IPS DF 6.9 (cell line): ENCODE results near the gene RPP25.

Experiments used
- DNase-seq: peaks from one replicate; pipeline ENCODE4 v3.0.0-alpha.2; 2013; ENCODE audit warnings: low read depth, low spot score
- H3K27ac ChIP-seq: one replicate; pipeline ENCODE4 v1.5.1; 2013; ENCODE audit warnings: low read length, control low read depth
- H3K27me3 ChIP-seq: 2 replicates; pipeline ENCODE4 v1.6.1; 2013; ENCODE audit warnings: mild to moderate bottlenecking, low read length; ENCODE audit not compliant: control insufficient read depth, insufficient read depth
- H3K36me3 ChIP-seq: 2 replicates; pipeline ENCODE4 v1.6.1; 2013; ENCODE audit warnings: low read length; ENCODE audit not compliant: control insufficient read depth, insufficient read depth
- H3K4me1 ChIP-seq: 2 replicates; pipeline ENCODE4 v1.6.1; 2013; ENCODE audit warnings: low read length; ENCODE audit not compliant: control insufficient read depth, insufficient read depth
- H3K4me3 ChIP-seq: 2 replicates; pipeline ENCODE4 v1.5.1; 2013; ENCODE audit warnings: mild to moderate bottlenecking, low read length
- H3K9me3 ChIP-seq: 2 replicates; pipeline ENCODE4 v1.6.1; 2013; ENCODE audit warnings: low read length, inconsistent platforms; ENCODE audit not compliant: control insufficient read depth, insufficient read depth
- WGBS: extraction: QIAGEN DNeasy Blood & Tissue Kit; methylation state at CpG from one replicate; pipeline ENCODE4 v1.1.7; 2013; ENCODE audit warnings: mixed read lengths, missing lambda C conversion rate; ENCODE audit not compliant: insufficient read length, insufficient coverage; 5-methylcytosine and 5-hydroxymethylcytosine counted together

Gene RPP25, protein sequence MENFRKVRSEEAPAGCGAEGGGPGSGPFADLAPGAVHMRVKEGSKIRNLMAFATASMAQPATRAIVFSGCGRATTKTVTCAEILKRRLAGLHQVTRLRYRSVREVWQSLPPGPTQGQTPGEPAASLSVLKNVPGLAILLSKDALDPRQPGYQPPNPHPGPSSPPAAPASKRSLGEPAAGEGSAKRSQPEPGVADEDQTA

DNA sequence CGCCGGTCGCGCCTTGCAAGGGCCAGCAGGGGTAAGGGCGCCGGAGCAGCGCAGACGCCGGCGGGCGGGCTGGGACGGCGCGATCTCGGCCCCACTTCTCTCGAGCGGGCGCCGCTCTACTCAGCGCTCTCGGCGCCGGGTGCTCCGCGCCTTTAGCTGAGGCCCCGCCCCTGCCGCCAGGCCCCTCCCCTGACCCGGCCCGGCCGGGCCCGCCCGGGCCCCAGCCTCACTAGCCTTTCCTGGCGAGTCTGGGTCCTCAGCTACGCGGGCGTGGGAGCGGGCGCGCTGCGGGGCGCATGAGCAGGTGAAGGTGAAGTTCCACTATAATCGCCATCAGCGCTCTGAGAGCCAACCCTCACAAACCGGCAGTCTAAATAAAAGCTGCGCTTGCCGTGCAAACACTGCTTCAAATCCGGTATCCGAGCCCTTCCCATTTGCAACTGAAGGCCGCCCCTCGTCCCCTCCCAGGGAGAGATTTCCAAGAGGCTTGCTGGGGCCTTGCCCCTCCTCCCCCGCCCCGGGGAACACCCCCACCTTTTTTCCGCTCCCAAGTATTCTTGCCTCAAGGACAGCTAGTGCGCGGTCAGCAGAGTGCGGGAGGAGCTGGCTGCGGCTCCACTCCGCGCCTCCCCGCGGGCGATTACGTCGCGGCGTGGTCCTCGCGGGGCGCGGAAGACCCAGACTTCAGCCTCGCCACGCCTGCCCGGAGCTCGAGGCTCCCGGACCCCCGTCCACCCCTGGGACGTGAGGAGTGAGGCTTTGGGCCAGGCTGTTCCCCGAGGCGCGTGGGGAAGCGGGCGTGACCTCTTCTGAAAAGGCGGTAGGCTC is at the start of gene RPP25:
RPP25 (minus strand) TSS at position 125 of the 828 bp plus-strand sequence. CDS start 189 bp downstream, outside the sequence.
- Histone ChIP-seq H3K27me3 (peaks cover 19% of the 10 kb centered on the region; the same call in 1 of the 2 replicates), H3K9me3 (no peaks in the 10 kb centered on the region), H3K27ac (no peak within 1 kb of the TSS), H3K36me3 (no peaks in the 10 kb centered on the region; the same call in 1 of the 2 replicates), H3K4me1 (peaks cover 5% of the 10 kb centered on the region), H3K4me3 (peak within 1 kb of the TSS; percentile 48; the same call in 1 of the 2 replicates)
- WGBS: no CpG with 5 or more reads among the region's 83 CpGs
- DNase-seq: no peak

DNA sequence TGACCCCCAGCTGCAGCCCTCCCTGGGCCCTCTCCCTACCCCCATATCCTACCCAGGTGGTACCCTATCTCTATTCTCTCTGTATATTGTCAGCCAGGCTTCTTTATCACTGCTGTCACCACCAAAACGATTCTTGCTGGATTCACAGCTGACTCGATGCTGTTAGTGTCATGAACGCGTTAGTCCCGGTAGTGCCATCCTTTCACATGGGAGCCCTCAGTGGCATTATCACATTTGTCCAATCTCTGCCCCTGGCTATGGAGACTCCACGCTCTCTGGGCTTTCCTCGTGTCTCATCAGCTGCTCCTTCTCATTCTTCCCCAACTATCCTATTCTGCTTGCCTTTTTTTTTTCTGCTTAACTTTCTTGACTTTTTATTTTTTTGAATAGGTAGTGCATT is 45.8 kb upstream of the RPP25 start:
- no peak for DNase-seq
- H3K36me3 ChIP-seq: no peaks in the 10 kb centered on the region
- no peak overlapping the region for H3K4me3 ChIP-seq
- WGBS: no CpG with 5 or more reads among the region's 7 CpGs
- no peaks in the 10 kb centered on the region for H3K4me1 ChIP-seq
- no peaks in the 10 kb centered on the region for H3K9me3 ChIP-seq
- no peaks in the 10 kb centered on the region for H3K27me3 ChIP-seq
- no peak overlapping the region for H3K27ac ChIP-seq

DNA sequence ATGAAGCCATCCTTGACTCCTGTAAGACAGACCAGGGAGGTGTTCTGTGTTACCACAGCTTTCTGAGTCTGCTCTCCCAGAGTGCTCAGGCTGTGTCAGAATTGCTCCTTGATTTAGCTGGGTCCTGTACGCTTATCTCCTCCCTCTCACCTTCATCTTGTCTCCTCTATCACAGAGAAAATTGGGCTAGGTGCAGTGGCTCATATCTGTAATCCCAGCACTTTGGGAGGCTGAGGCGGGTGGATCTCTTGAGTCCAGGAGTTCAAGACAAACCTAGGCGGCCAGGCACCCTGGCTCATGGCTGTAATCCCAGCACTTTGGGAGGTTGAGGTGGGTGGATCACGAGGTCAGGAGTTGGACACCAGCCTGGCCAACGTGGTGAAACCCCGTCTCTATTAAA is 44.7 kb upstream of the RPP25 start:
- H3K4me1 ChIP-seq: peaks cover 2% of the 10 kb centered on the region; the same call in 1 of the 2 replicates
- no CpG with 5 or more reads among the region's 6 CpGs for whole genome bisulfite sequencing
- DNase-seq: no peak
- H3K9me3 ChIP-seq: no peaks in the 10 kb centered on the region
- no peak overlapping the region for H3K4me3 ChIP-seq
- H3K36me3 ChIP-seq: no peaks in the 10 kb centered on the region
- H3K27ac ChIP-seq: no peak overlapping the region
- no peaks in the 10 kb centered on the region for H3K27me3 ChIP-seq

DNA sequence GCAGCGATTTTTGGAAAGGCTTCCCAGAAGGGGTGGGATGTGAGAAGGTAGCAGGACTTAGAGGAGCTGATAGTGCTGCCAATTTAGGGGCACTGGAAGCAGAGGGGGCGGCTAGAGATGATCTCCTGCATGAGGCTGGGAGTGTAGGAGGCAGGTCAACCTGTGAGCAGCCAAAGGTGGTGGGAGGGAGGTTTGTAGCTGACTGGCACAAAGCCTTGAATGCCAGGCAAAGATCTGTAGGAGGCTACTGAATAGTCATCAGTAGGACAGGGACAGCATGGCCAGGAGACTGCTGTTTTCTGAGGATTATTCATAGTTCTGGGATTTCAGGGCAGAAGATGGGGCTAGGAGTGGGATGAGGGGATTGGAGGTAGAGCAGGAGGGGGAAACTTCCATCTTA is 41.0 kb upstream of the RPP25 start:
- WGBS: no CpG with 5 or more reads among the region's 2 CpGs
- no peak overlapping the region for H3K4me3 ChIP-seq

DNA sequence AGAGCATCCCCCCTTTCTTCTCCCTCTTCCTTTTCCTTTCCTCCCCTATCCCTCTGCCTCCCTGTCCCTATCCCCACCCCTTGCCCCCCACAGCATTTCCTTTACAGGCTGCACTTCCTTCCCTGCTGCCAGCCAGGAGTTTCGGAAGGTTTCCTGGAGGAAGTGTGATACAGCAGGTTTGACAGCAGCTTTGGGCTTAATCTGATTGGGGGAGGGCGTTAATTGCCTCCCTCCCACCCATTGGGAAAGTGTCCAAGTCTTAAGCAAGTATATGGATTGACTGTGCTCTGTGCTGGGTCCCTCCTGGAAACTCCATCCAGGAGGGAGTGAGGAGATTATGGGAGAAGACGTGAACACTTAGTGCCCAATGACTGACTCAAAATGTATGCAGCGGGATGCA is 40.6 kb upstream of the RPP25 start:
- Histone ChIP-seq H3K36me3 (no peaks in the 10 kb centered on the region), H3K4me3 (no peak overlapping the region), H3K9me3 (no peaks in the 10 kb centered on the region), H3K27me3 (no peaks in the 10 kb centered on the region), H3K27ac (no peak overlapping the region), H3K4me1 (peaks cover 2% of the 10 kb centered on the region; the same call in 1 of the 2 replicates)
- no CpG with 5 or more reads among the region's 4 CpGs for WGBS
- DNase-seq: no peak

More for the DNA sequence above, 41.0 kb upstream of the RPP25 start:
- Histone ChIP-seq H3K27me3 (no peaks in the 10 kb centered on the region), H3K4me1 (peaks cover 2% of the 10 kb centered on the region; the same call in 1 of the 2 replicates), H3K9me3 (no peaks in the 10 kb centered on the region), H3K27ac (no peak overlapping the region), H3K36me3 (no peaks in the 10 kb centered on the region)
- DNase-seq: no peak

DNA sequence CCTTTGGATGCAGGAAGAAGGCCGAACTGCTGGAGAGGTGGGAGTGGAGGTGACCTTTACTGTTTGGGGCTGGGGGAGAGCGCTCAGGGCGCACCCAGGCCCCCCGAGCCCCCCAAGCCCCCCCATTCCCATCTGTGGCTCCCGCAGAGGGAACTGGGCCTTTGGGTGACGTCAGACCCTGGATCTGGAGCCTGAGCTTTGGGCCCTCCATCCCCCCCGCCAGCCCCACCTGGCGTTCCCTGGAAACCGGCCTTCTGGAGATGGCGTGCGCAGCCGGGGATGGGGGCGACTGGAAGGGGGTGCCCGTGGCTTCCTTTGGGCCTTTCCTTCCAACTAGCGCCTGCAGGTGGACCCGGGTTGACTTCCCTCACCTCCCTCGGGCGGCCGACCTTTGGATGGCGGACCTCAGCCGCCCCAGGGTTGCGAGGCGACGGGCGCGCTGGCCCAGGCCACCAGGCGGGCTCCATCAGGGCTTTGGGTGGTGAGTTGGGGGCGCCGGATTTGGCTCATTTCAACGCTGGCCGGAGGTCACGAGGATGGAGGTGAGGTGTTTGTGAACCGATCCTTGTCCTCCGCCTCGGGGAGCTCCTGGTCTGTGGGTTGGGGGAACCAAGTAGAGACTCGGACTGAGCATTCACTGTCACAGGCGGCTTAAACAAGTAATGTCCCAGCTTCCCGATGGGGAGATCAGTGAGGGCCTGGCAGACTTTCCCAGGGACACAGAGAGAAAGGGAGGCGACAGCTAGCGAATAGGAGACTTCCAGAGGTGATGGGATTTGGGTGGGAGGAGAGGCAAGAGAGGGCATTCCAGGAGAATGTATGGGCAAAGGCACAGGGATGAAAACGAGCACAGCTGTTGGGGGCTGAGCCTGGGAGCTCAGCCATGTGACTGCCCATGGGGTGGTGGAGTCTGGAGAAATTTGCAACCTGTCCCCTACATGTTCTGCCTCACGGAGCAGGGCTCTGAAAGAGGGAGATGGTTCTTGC is 39.5 kb upstream of the RPP25 start:
- no peaks in the 10 kb centered on the region for H3K9me3 ChIP-seq
- DNase-seq: peak; percentile 22
- H3K27me3 ChIP-seq: no peaks in the 10 kb centered on the region
- H3K36me3 ChIP-seq: no peaks in the 10 kb centered on the region
- no peak overlapping the region for H3K27ac ChIP-seq
- peaks cover 2% of the 10 kb centered on the region; the same call in 1 of the 2 replicates for H3K4me1 ChIP-seq
- peak overlapping the region; percentile 81; the same call in 1 of the 2 replicates for H3K4me3 ChIP-seq
- no CpG with 5 or more reads among the region's 42 CpGs for WGBS

DNA sequence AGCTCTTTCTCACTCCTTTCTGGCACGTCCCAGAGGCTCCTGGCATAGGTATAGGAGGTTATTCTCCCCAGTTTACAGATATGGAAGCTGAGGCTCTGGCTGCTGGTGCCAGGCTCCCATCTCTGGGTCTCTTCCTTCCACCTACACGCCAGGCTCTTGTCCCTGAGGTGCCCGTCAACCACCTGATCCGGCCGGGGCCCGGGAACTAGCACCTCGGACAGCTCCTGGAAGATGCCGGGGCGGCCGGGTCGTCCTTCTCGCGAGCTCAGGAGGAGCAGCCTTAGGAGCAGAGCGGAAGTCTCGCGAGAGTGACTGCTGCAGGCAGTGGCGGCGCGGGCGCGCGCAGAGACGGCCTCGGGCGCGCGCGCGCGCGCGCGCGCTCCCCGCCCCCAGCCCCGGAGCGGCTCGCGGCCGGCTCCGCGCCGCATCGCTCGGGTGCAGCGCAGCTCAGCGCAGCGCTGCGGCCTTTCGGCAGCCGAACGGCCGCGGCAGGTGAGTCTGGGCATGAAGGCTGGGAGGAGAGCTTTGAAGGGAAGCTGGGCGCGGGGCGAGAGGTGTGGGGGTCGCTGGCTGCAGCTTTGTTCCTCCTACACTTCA is 38.7 kb upstream of the RPP25 start, which contains the start of gene SCAMP5:
SCAMP5 (plus strand) TSS at position 382 of the 597 bp plus-strand sequence. CDS start 16,277 bp downstream, outside the sequence.
- H3K27ac ChIP-seq: no peak within 1 kb of the TSS
- H3K4me1 ChIP-seq: peaks cover 2% of the 10 kb centered on the region; the same call in 1 of the 2 replicates
- peak within 1 kb of the TSS; percentile 81; the same call in 1 of the 2 replicates for H3K4me3 ChIP-seq
- H3K27me3 ChIP-seq: no peaks in the 10 kb centered on the region
- peak; percentile 91 for DNase-seq
- no CpG with 5 or more reads among the region's 58 CpGs for WGBS
- H3K9me3 ChIP-seq: no peaks in the 10 kb centered on the region
- no peaks in the 10 kb centered on the region for H3K36me3 ChIP-seq

DNA sequence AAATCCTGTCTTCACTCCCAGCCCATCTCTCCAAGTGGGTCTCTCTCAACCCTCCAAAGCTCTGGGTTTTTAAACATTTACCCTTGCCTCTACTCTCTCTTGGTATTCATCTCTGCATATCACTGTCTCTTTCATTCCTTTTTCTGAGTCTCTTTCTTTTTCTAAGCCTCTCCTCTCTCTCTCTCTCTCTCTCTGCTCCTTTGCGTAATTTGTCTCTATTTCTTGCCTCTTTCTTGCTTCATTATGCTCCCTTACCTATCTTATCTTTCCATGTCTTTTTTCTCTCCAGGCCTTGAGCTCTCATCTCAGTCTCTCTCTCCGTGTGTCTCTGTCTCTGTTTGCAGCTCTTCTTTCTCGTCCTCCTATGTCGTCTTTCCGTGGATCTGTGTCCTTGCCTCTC is 38.1 kb upstream of the RPP25 start:
- WGBS: no CpG with 5 or more reads among the region's 5 CpGs
- peaks cover 2% of the 10 kb centered on the region; the same call in 1 of the 2 replicates for H3K4me1 ChIP-seq
- no peak overlapping the region for H3K27ac ChIP-seq
- no peaks in the 10 kb centered on the region for H3K36me3 ChIP-seq
- H3K4me3 ChIP-seq: no peak overlapping the region
- no peak for DNase-seq
- H3K27me3 ChIP-seq: no peaks in the 10 kb centered on the region
- H3K9me3 ChIP-seq: no peaks in the 10 kb centered on the region

DNA sequence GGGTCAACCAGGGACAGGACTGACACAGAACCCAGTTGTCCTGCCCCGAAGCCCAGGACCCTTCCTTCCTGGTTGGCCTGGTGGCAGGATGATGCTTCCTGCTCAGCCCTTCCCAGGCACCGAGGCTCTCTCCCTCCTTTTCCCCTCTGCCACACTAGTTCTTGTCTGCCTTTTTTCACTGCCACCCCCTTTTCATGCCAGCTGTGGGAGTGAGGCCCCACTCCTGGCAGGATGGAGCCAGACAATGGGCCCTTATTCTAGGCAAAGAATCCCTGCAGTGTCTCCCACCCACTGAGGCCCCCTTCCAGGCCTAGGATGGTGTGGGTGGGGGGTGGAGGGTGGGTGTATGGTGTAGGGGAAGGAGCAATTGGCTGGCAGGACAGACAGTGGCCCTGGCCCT is 37.7 kb upstream of the RPP25 start:
- WGBS: no CpG with 5 or more reads among the region's 2 CpGs
- no peak overlapping the region for H3K27ac ChIP-seq

More for the DNA sequence above, 37.7 kb upstream of the RPP25 start:
- no peaks in the 10 kb centered on the region for H3K27me3 ChIP-seq
- peaks cover 2% of the 10 kb centered on the region; the same call in 1 of the 2 replicates for H3K4me1 ChIP-seq
- H3K4me3 ChIP-seq: no peak overlapping the region
- no peak for DNase-seq
- H3K36me3 ChIP-seq: no peaks in the 10 kb centered on the region
- H3K9me3 ChIP-seq: no peaks in the 10 kb centered on the region
